Panc1 (cell line): Measurements from ENCODE around the gene SULF2. TPM values are rescaled to one million over a fixed set of nuclear protein-coding genes. Genes with fewer than 3 reads are reported as not detected.

Experiments
- ATAC-seq: fragments of 200-7000 bp; cut with Tn5 transposase; 2 replicates; pipeline ENCODE4 v1.9.1; 2020; ENCODE audit warnings: mild to moderate bottlenecking, moderate library complexity
- BruUV-seq: library from RNA; stranded (reverse); fragments of 400-500 nt; replicated peaks from 2 replicates; lab custom pipeline; 2021; lab: Mats Ljungman, UMichigan
- CTCF ChIA-PET: fragments of 300-600 bp; sonication (Branson Sonifier 250); formaldehyde crosslinking; loops from one replicate; lab custom pipeline; 2022; ENCODE audit warnings: antibody characterized with exemption; lab: Charles Lee
- POLR2A ChIA-PET: fragments of 300-600 bp; sonication (Branson Sonifier 250); formaldehyde crosslinking; loops from one replicate; lab custom pipeline; 2022; ENCODE audit warnings: antibody characterized with exemption; lab: Charles Lee
- DNase-seq: peaks from one replicate; pipeline ENCODE4 v3.0.0-alpha.2; 2010; ENCODE audit warnings: low read depth, low spot score
- H3K27ac ChIP-seq: 2 replicates; pipeline ENCODE4 v1.5.1; 2011; ENCODE audit warnings: mild to moderate bottlenecking, low read length, inconsistent platforms
- H3K27me3 ChIP-seq: fragments of 200-500 bp; sonication (Bioruptor generic); 2 replicates; pipeline ENCODE4 v1.6.0; 2014; ENCODE audit warnings: low read length, inconsistent platforms; ENCODE audit not compliant: control insufficient read depth, insufficient read depth
- H3K36me3 ChIP-seq: fragments of 200-500 bp; sonication (Bioruptor generic); 2 replicates; pipeline ENCODE4 v1.5.1; 2014; ENCODE audit warnings: inconsistent platforms, mild to moderate bottlenecking, low read length, moderate library complexity; ENCODE audit not compliant: control insufficient read depth, insufficient read depth
- H3K4me1 ChIP-seq: 2 replicates; pipeline ENCODE4 v1.5.1; 2011; ENCODE audit warnings: inconsistent platforms, mild to moderate bottlenecking, low read length, moderate library complexity; ENCODE audit not compliant: control insufficient read depth, insufficient read depth
- H3K4me3 ChIP-seq, 2 experiments: 2 replicates each; pipeline ENCODE4 v1.5.1; 2011 to 2012; ENCODE audit warnings: low read depth in 2 of 2, low read length in 2 of 2, mild to moderate bottlenecking in 2 of 2, inconsistent platforms in 1 of 2, moderate library complexity in 1 of 2
- H3K9me3 ChIP-seq: fragments of 200-500 bp; sonication (Bioruptor generic); 2 replicates; pipeline ENCODE4 v1.5.1; 2014; ENCODE audit warnings: low read depth, mild to moderate bottlenecking, inconsistent platforms, low read length, moderate library complexity; ENCODE audit not compliant: control insufficient read depth, insufficient read depth
- POLR2AphosphoS5 ChIP-seq: IDR thresholded peaks from 2 replicates; pipeline ENCODE4 v1.6.1; 2012; ENCODE audit warnings: mild to moderate bottlenecking, low read depth, low read length, moderate library complexity
- SIN3A ChIP-seq: IDR thresholded peaks from 2 replicates; pipeline ENCODE4 v1.6.1; 2012; ENCODE audit warnings: low read depth, mild to moderate bottlenecking, low read length, moderate library complexity, borderline replicate concordance; ENCODE audit not compliant: insufficient read depth
- TCF7L2 ChIP-seq: IDR thresholded peaks from 2 replicates; pipeline ENCODE4 v1.6.1; 2011; ENCODE audit warnings: mild to moderate bottlenecking, low read depth, low read length, inconsistent platforms
- in situ Hi-C: cut with HindIII; loops from 2 replicates; pipeline ENCODE4 v1.10.0; 2016; ENCODE audit warnings: low sequenced_read_pairs, low pct_unique_long_range_greater_than_20kb
- intact Hi-C: fragments of 100-400 bp; cut with micrococcal nuclease; formaldehyde crosslinking; loops from one replicate; pipeline ENCODE4 v1.10.0; 2022; ENCODE audit not compliant: unreplicated experiment
- total RNA-seq: library from RNA; stranded (reverse); gene quantifications from one replicate; pipeline ENCODE4 v1.2.1, GENCODE V29; 2021; ENCODE audit not compliant: unreplicated experiment
- TF ChIP-seq, protein P1 (sequence below): fragments of 450-650 bp; IDR thresholded peaks from 2 replicates; pipeline ENCODE4 v1.5.1; 2017; ENCODE audit warnings: mild to moderate bottlenecking
- TF ChIP-seq, protein P2 (sequence below), 2 experiments: IDR thresholded peaks; 2 replicates each; pipeline ENCODE4 v1.6.1; 2011 to 2012; ENCODE audit warnings: low read depth in 2 of 2, control low read depth in 1 of 2, low read length in 1 of 2, mild to moderate bottlenecking in 1 of 2, moderate library complexity in 1 of 2; ENCODE audit not compliant: insufficient read depth in 1 of 2

Gene SULF2
- total RNA-seq, 1 experiment from 2014 or later = 1.4 TPM

DNA sequence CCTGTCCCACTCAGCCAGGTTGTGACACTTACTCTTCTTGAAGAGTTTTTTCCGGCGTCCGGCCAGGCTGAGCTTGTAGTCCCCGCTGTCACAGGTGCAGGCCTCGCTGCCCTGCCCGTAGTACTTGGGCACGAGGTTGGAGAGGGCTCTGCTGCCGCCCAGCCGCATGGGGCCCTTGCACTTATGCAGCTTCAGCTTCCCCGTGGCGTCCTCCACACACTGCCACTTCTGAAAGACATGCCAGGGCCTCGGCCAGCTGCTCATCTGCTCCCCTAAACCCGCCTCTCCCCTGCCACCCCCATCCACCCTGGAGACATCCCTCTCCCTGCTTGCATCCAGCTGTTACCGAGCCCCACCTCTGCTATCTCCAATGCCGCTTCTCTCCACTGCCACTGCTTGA, 113.1 kb downstream of the SULF2 start:
- ATAC-seq (no peak), DNase-seq (no peak)
- Histone ChIP-seq H3K36me3 (no peaks in the 10 kb centered on the region), H3K27ac (no peak overlapping the region), H3K4me1 (no peaks in the 10 kb centered on the region), H3K9me3 (no peaks in the 10 kb centered on the region), H3K4me3 (no peak overlapping the region), H3K27me3 (no peaks in the 10 kb centered on the region)
- BruUV-seq = no TSS peak
- ChIA-PET POLR2A (no interaction called here), CTCF (no interaction called here)
- intact Hi-C loops = no loop called here
- in situ Hi-C loops = no loop called here
- TF ChIP-seq, protein P1, sequence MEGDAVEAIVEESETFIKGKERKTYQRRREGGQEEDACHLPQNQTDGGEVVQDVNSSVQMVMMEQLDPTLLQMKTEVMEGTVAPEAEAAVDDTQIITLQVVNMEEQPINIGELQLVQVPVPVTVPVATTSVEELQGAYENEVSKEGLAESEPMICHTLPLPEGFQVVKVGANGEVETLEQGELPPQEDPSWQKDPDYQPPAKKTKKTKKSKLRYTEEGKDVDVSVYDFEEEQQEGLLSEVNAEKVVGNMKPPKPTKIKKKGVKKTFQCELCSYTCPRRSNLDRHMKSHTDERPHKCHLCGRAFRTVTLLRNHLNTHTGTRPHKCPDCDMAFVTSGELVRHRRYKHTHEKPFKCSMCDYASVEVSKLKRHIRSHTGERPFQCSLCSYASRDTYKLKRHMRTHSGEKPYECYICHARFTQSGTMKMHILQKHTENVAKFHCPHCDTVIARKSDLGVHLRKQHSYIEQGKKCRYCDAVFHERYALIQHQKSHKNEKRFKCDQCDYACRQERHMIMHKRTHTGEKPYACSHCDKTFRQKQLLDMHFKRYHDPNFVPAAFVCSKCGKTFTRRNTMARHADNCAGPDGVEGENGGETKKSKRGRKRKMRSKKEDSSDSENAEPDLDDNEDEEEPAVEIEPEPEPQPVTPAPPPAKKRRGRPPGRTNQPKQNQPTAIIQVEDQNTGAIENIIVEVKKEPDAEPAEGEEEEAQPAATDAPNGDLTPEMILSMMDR = no peak
- TF ChIP-seq TCF7L2 (no peak), POLR2AphosphoS5 (no peak), SIN3A (no peak)
- TF ChIP-seq, protein P2, sequence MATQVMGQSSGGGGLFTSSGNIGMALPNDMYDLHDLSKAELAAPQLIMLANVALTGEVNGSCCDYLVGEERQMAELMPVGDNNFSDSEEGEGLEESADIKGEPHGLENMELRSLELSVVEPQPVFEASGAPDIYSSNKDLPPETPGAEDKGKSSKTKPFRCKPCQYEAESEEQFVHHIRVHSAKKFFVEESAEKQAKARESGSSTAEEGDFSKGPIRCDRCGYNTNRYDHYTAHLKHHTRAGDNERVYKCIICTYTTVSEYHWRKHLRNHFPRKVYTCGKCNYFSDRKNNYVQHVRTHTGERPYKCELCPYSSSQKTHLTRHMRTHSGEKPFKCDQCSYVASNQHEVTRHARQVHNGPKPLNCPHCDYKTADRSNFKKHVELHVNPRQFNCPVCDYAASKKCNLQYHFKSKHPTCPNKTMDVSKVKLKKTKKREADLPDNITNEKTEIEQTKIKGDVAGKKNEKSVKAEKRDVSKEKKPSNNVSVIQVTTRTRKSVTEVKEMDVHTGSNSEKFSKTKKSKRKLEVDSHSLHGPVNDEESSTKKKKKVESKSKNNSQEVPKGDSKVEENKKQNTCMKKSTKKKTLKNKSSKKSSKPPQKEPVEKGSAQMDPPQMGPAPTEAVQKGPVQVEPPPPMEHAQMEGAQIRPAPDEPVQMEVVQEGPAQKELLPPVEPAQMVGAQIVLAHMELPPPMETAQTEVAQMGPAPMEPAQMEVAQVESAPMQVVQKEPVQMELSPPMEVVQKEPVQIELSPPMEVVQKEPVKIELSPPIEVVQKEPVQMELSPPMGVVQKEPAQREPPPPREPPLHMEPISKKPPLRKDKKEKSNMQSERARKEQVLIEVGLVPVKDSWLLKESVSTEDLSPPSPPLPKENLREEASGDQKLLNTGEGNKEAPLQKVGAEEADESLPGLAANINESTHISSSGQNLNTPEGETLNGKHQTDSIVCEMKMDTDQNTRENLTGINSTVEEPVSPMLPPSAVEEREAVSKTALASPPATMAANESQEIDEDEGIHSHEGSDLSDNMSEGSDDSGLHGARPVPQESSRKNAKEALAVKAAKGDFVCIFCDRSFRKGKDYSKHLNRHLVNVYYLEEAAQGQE (IDR thresholded peaks at IDR 0.05; ENCODE audit: insufficient read depth in 1 of 2, low read depth in 2 of 2, low read length in 1 of 2) = no peak

DNA sequence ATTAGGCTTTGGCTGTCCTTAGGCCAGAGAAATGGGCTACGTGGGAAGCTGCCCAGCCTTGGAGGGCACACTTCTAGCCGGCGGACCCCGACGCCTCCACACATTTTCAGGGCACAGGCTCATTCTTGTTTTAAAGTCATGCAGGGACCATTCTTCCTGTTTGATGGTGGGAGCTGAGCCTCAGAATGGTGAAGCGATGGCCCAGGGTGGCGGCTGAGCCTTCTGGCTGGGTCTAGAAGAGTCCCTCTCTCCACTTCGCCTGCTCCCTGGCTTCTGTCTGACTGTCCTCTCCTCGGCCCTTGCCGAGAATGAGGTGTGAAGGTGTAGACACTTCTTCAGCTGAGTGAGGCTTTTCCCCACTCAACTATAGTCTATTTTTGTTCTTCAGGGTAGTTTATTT, 114.4 kb downstream of the SULF2 start:
- H3K27ac ChIP-seq = no peak overlapping the region
- no TSS peak for BruUV-seq
- TF ChIP-seq, protein P2 (IDR thresholded peaks at IDR 0.05; ENCODE audit: insufficient read depth in 1 of 2, low read depth in 2 of 2, low read length in 1 of 2) = no peak
- TF ChIP-seq, protein P1 = no peak
- TF ChIP-seq POLR2AphosphoS5 (no peak), SIN3A (no peak), TCF7L2 (no peak)
- H3K9me3 ChIP-seq = no peaks in the 10 kb centered on the region
- ChIA-PET CTCF (no interaction called here), POLR2A (interaction anchor here (0.6 kb wide), 1 partner anchor 33 kb away, joined by 3 read pairs; no protein-coding TSS in a partner anchor)
- H3K36me3 ChIP-seq = no peaks in the 10 kb centered on the region
- ATAC-seq = no peak
- no peak overlapping the region for H3K4me3 ChIP-seq
- no peak for DNase-seq
- intact Hi-C loops = no loop called here
- no peaks in the 10 kb centered on the region for H3K27me3 ChIP-seq
- H3K4me1 ChIP-seq = no peaks in the 10 kb centered on the region
- in situ Hi-C loops = no loop called here
